NCI-H2227 treated with DMSO at 0.1 percent for 48 hours (cell line): Measurements from ENCODE around the gene PEX11B.

Experiments used
- DNase-seq: peaks from one replicate; lab custom pipeline; 2025; lab: John Stamatoyannopoulos, UW

PEX11B gene

GRCh38 chr1:145906954-145907753 lies 11.4 kb downstream of the PEX11B start:
- DNase-seq, result no peak

GRCh38 chr1:145901312-145902021 lies 17.1 kb downstream of the PEX11B start:
- DNase-seq, result no peak

- no peak for DNase-seq
Measured at GRCh38 chr1:145898756-145899155, 19.8 kb downstream of the PEX11B start.

- no peak for DNase-seq
Measured at GRCh38 chr1:145897969-145898368, 20.5 kb downstream of the PEX11B start.

GRCh38 chr1:145895471-145895870 lies 23.0 kb downstream of the PEX11B start:
- no peak for DNase-seq

- no peak for DNase-seq
Measured at GRCh38 chr1:145893306-145894055, 25.0 kb downstream of the PEX11B start.

- DNase-seq, result no peak
Measured at GRCh38 chr1:145892486-145893087, 25.9 kb downstream of the PEX11B start.

- peak; percentile 94 for DNase-seq
Measured at GRCh38 chr1:145891587-145892485, 26.7 kb downstream of the PEX11B start.

- no peak for DNase-seq
Measured at GRCh38 chr1:145891143-145891542, 27.4 kb downstream of the PEX11B start.

- DNase-seq, result no peak
Measured at GRCh38 chr1:145889722-145890121, 28.8 kb downstream of the PEX11B start.

GRCh38 chr1:145887631-145888030 lies 30.9 kb downstream of the PEX11B start:
- no peak for DNase-seq

GRCh38 chr1:145886816-145887215 lies 31.7 kb downstream of the PEX11B start:
- DNase-seq, result no peak

- DNase-seq, result no peak
Measured at GRCh38 chr1:145886390-145886789, 32.1 kb downstream of the PEX11B start.

- DNase-seq, result peak; percentile 78
Measured at GRCh38 chr1:145885738-145886287, 32.7 kb downstream of the PEX11B start, which contains the start of gene ANKRD35. TSS of gene ANKRD35 (minus strand) at chr1:145885866. CDS start at chr1:145885758, 108 bp downstream.

- DNase-seq, result no peak
Measured at GRCh38 chr1:145884675-145885074, 33.8 kb downstream of the PEX11B start.

GRCh38 chr1:145879775-145880174 lies 38.7 kb downstream of the PEX11B start:
- DNase-seq, result peak; percentile 67

- DNase-seq, result no peak
Measured at GRCh38 chr1:145878724-145879123, 39.8 kb downstream of the PEX11B start.

GRCh38 chr1:145877923-145878486 lies 40.5 kb downstream of the PEX11B start:
- DNase-seq, result no peak

GRCh38 chr1:145874646-145875045 lies 43.9 kb downstream of the PEX11B start:
- DNase-seq, result no peak
